SIG-M5 treated with dmso at 0.1 percent for 504 hours (cell line): ENCODE measurements around the gene ALDH6A1.
A peak's percentile ranks its signal among the peaks of the same experiment; 100 is the strongest.
"Not testable (repeated sequence)": the region's sequence is repeated elsewhere in the genome, so short reads cannot be mapped to it uniquely, and the experiment has no call there.

Source experiments
- DNase-seq: peaks from one replicate; lab custom pipeline; 2025; ENCODE audit not compliant: unreplicated experiment; lab: John Stamatoyannopoulos, UW

ALDH6A1 gene

GRCh38 chr14:74084277-74085046, at the start of gene ALDH6A1, which contains the start of gene LIN52:
ALDH6A1 (minus strand) TSS chr14:74084453; CDS start chr14:74084394, 59 bp downstream.
LIN52 (plus strand) TSS chr14:74084956; CDS start chr14:74084975, 19 bp downstream.
- DNase-seq: peak; percentile 100

GRCh38 chr14:74127634-74128033, 43.4 kb upstream of the ALDH6A1 start:
- DNase-seq: no peak

GRCh38 chr14:74126315-74127013, 42.2 kb upstream of the ALDH6A1 start:
- no peak for DNase-seq

GRCh38 chr14:74125487-74125886, 41.2 kb upstream of the ALDH6A1 start:
- not testable (repeated sequence) for DNase-seq

GRCh38 chr14:74111395-74112216, 27.4 kb upstream of the ALDH6A1 start:
- DNase-seq: peak; percentile 66

GRCh38 chr14:74109369-74109768, 25.1 kb upstream of the ALDH6A1 start:
- no peak for DNase-seq

GRCh38 chr14:74105381-74105780, 21.1 kb upstream of the ALDH6A1 start:
- no peak for DNase-seq

- DNase-seq: no peak
Observed at GRCh38 chr14:74089251-74090020, 5.2 kb upstream of the ALDH6A1 start.

- peak; percentile 66 for DNase-seq
Observed at GRCh38 chr14:74085828-74086227, 1.6 kb upstream of the ALDH6A1 start.

GRCh38 chr14:74085047-74085637, 889 bp upstream of the ALDH6A1 start:
- DNase-seq: no peak

- no peak for DNase-seq
Observed at GRCh38 chr14:74083784-74084276, 423 bp downstream of the ALDH6A1 start.

- no peak for DNase-seq
Observed at GRCh38 chr14:74083161-74083560, 1.1 kb downstream of the ALDH6A1 start.

- no peak for DNase-seq
Observed at GRCh38 chr14:74081491-74081890, 2.8 kb downstream of the ALDH6A1 start.

- DNase-seq: no peak
Observed at GRCh38 chr14:74080820-74081460, 3.3 kb downstream of the ALDH6A1 start.

GRCh38 chr14:74077401-74077800, 6.9 kb downstream of the ALDH6A1 start:
- no peak for DNase-seq

GRCh38 chr14:74065746-74066575, 18.3 kb downstream of the ALDH6A1 start:
- DNase-seq: no peak

- no peak for DNase-seq
Observed at GRCh38 chr14:74064883-74065282, 19.4 kb downstream of the ALDH6A1 start.

GRCh38 chr14:74064426-74064825, 19.8 kb downstream of the ALDH6A1 start:
- no peak for DNase-seq

GRCh38 chr14:74062809-74063150, 21.5 kb downstream of the ALDH6A1 start:
- no peak for DNase-seq
